GM19372 (cell line): Measurements from ENCODE around the gene PPFIBP2.
A peak's percentile ranks its signal among the peaks of the same experiment; 100 is the strongest.
"Not testable (repeated sequence)": the region's sequence is repeated elsewhere in the genome, so short reads cannot be mapped to it uniquely, and the experiment has no call there.

Source experiments
- ATAC-seq: cut with Tn5 transposase; IDR thresholded peaks from one replicate; pipeline ENCODE4 v1.9.1; 2021; ENCODE audit warnings: mild to moderate bottlenecking, low read depth, moderate library complexity; ENCODE audit not compliant: unreplicated experiment

PPFIBP2 gene

GRCh38 chr11:7495882-7496551 is 17.8 kb upstream of the PPFIBP2 start:
- peak; percentile 86 for ATAC-seq

DNA sequence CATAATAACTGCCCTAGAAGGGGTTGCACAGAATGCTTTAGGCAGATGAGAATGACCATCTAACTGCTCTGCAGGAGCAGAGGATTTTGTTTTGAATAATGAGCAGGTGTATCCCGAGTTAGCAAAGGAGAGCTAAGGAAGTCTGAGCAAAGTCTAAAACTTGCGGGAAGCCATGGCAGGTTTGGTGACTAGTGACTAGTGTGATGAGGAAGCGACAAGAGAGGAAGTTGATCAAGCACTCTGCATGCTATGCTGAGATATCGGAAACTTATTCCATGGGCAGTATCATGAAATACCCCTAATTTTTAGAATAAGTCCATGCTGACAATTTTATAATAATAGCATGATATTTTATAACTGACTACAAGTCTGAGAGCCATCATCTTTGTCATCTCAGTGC is 15.6 kb upstream of the PPFIBP2 start:
- ATAC-seq: no peak

DNA sequence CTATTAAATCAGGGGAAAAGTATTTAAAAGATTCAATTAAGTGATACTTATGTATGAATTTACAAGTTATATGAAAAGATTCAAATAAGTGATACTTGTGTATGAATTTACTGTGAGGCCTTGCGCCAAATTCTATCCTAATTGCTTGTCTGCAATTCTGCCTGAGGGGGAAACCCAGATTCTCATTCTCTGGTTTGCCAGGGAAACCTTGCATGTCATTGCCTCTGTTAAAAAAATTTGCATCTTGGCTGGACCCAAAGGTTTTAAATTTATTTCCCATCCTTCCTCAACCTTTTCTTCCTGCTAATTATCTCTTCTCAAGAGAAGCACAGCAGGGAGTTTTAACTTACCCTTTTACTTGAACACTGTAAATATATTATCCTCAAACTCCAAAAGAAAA is 14.7 kb upstream of the PPFIBP2 start:
- ATAC-seq: no peak

- ATAC-seq: no peak
These were observed 13.5 kb upstream of the PPFIBP2 start for GRCh38 chr11:7500251-7500650.

GRCh38 chr11:7501251-7501650 is 12.5 kb upstream of the PPFIBP2 start:
- ATAC-seq: no peak

- ATAC-seq: no peak
These were observed 11.9 kb upstream of the PPFIBP2 start for GRCh38 chr11:7501894-7502293.

DNA sequence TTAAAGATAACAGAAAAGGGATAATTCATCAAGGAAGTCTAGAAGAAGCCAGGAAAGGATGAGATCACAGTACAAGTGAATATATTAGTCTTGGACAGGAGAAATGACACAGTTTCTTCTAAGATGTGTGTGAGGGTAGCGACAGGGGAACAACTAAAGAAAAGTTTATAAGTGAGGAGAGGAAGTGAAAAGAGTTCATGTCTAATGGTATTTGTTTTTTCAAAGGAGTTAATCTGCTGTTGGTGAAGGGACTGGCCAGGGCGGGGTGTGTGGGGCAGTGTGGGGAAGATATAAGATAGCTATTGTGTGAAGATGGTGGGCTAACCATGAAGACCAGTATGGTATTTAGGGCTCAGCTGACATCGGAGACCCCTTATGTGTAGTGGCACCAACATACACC is 7.6 kb upstream of the PPFIBP2 start:
- ATAC-seq: no peak

- no peak for ATAC-seq
These were observed 5.7 kb upstream of the PPFIBP2 start for GRCh38 chr11:7508087-7508486.

- no peak for ATAC-seq
These were observed 3.8 kb upstream of the PPFIBP2 start for GRCh38 chr11:7509966-7510365.

DNA sequence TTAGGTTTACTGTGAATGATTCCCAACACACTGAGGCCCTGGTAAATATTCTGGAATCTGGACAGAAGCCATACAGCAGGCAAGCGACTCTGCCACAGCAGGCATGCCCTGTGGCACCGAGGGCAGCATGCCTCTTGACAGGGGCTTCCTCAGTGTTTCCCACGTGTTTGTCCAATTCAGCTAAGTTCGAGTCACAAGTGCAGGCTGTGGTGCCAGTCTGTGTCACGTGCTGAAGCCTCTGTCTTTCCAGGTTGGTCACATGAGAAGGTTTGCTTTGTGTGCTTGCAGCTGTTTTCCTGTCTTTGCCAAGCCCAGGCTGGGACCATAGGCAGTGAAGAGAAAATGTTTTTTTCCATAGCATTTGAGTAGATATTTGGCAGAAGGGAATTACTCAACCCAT is 2.4 kb upstream of the PPFIBP2 start:
- no peak for ATAC-seq

DNA sequence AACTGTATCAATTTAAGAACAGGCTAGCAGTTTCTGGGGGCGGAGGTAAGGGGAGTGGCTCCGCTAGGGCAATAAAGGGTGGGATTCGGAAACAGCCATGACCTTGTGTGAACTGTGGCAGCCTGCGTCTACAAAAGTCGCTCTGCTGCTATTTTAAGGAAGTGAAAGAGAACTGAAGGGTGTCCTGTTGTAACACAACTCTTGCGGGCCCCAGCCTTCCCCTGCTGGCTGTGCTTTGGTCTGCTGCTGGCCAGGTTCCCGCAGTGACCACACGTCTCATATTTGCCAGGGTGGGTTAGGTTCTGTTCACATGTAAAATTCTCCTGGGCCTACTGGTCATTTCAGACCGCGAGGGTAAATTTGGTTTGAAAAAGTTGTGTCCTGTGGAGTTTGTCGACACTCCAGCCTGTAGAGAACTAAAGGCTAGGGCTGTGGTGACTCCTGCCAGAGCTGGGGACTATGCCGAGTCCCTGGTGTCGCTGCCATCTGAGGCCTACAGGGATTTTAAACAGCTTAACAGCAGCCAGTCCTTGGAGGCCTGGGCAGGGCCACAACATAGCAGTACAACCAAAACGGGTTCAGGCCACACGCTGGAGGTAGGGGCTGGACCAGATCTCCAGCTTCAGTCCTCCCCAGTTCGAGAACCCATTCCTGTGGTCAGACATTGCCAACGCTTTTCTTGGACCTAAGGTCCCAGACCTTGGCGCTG is 1.1 kb upstream of the PPFIBP2 start:
- ATAC-seq: peak; percentile 63

- ATAC-seq: no peak
These were observed 346 bp downstream of the PPFIBP2 start for GRCh38 chr11:7514099-7514591.

GRCh38 chr11:7515447-7515886 is 1.7 kb downstream of the PPFIBP2 start:
- ATAC-seq: no peak

DNA sequence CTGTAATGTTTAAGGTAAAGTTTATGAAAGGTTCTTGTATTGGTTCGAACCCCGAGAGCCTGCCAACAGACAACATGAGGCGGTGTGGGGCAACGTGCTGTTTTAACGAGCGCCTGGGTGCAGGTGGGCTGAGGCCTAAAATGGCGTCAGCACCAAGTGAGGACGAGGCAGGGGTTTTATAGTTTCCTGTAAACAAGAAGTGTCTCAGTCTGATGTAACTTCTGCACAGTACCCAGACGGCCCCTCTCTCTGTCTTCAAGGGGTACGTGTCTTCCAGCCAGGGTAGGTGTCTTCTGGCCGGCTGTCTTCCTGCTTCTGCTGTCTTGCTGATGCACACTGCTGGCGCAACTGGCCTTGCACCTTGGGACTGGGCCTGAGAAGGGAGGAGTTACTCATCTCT is 2.7 kb downstream of the PPFIBP2 start:
- no peak for ATAC-seq

DNA sequence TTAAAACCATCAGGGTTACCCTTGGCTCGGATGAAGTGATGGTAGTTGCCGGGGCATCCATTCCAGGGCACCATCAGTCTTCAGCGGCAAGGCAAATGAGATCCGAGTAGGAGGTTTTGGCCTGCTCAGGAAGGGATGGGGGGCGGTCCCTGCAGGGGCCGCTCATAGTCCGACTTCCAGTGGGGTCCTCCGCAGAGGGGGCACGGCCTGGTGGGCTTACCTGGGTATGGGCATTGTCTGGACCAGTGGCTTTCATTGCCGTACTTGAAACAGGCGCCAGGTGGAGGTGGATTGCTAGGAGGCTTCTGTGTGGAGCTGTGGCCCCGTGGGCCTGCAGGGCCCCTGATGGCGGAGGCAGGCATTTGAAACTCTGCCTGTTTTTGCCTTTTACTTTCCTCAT is 3.9 kb downstream of the PPFIBP2 start:
- ATAC-seq: not testable (repeated sequence)

- ATAC-seq: no peak
These were observed 5.2 kb downstream of the PPFIBP2 start for GRCh38 chr11:7518811-7519562.

GRCh38 chr11:7520011-7520942 is 6.5 kb downstream of the PPFIBP2 start:
- peak; percentile 44 for ATAC-seq

- ATAC-seq: peak; percentile 89
These were observed 7.2 kb downstream of the PPFIBP2 start for GRCh38 chr11:7520981-7521487.

DNA sequence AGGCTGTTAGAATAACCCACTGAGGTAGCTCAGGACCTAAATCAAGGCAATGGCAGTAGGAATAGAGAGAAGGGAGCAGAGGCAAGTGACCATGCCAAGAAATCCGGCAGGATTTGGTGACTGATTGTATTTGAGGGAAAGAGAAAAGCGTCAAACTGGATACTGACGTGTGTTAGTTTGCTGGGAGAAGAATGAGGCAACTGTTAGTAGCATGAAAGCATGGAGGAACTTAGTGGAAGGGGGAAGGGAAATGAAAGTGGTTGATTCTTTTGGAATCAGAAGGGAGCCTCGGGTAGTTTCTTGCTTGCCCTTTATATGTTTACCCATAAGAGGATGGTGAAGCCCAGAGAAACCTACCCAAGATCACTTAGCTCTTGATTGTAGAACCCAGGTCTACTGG is 8.3 kb downstream of the PPFIBP2 start:
- no peak for ATAC-seq

DNA sequence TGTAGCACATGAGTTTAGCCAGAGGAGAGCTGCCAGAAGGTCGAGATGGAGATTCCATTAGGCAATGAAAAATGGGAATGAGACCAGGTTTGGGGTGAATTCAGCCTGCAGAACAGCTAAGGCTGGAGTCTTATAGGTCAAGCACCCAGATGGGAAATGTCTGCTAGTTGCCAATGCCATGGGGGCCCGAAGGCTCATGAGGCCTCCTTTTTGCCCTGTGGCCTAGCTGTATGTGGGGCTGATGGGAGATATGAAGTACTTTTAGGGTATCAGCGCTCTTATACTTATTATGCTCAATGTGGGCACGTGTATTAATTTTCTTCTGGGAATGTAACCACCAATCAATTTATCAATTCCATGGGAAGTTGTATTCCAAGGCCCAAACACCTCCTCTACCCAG is 8.7 kb downstream of the PPFIBP2 start:
- ATAC-seq: no peak
